ENCODE data around the gene PPIA. TPM values are rescaled to one million over a fixed set of nuclear protein-coding genes. Genes with fewer than 3 reads are reported as not detected.
A peak's percentile ranks its signal among the peaks of the same experiment; 100 is the strongest.

PPIA gene
- total and polyA plus RNA-seq, 4 donors: 1,416 to 5,113 (median 2,465) TPM

DNA sequence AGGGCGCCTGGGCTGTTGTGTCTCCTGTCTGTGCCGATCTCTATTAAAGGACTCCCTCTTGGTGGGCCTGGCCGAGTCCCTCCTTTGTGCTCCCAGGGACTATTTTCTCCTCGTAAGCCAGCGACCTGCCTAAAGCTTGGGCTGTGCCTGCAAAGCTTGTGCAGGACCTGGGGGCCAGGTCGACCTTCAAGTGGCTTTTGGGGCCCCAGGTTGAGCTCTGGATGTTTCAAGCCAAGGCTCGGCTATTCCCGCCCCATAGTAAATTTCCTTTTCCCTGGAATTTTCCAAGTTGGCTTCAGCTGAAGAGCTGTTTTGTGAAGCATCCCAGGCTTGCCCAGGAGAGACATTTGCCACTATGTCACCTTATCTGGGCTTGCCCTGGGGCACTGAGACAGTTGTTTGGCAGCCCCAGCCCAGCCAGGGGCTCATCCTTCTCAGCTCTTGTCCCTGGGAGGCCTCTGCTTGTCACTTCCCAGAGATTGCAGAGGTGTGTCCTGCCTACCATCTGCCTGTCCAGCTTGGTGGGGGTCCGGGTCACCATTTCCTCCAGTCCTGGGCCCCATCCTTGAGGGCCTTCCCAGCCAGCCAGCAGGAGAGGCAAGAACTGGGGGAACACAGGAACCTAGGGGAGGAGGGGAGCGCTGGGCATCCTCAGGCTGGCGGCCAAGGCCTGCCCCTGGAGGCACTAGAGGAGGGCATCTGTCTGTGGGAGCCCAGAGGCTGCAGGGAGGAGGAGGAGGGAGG lies 27.7 kb upstream of the PPIA start:
- H3K4me1 ChIP-seq (ENCODE audit: control insufficient read depth in 5 of 5, insufficient read depth in 5 of 5, low read length in 5 of 5): peaks cover 4 to 36% (median 16%) of the 10 kb centered on the region in 5 donors
- no peaks in the 10 kb centered on the region for H3K9me3 ChIP-seq (ENCODE audit: control insufficient read depth in 4 of 4, insufficient read depth in 3 of 4, low read length in 3 of 4)
- WGBS, 2 donors: 59 to 62% methylated on average over 11 of the region's 11 CpGs
- H3K27ac ChIP-seq (ENCODE audit: low read depth in 1 of 2, low read length in 1 of 2): peak overlapping the region in 1 of 2 donors; percentile 63
- ATAC-seq (ENCODE audit: insufficient read depth, low FRiP score) (no peak), DNase-seq (peak; percentile 42 to 74 (median 67))
- H3K36me3 ChIP-seq (ENCODE audit: control insufficient read depth in 4 of 4, insufficient read depth in 4 of 4, low read length in 4 of 4): peaks cover 11 to 47% (median 14%) of the 10 kb centered on the region in 4 donors
- TF ChIP-seq, protein P1, sequence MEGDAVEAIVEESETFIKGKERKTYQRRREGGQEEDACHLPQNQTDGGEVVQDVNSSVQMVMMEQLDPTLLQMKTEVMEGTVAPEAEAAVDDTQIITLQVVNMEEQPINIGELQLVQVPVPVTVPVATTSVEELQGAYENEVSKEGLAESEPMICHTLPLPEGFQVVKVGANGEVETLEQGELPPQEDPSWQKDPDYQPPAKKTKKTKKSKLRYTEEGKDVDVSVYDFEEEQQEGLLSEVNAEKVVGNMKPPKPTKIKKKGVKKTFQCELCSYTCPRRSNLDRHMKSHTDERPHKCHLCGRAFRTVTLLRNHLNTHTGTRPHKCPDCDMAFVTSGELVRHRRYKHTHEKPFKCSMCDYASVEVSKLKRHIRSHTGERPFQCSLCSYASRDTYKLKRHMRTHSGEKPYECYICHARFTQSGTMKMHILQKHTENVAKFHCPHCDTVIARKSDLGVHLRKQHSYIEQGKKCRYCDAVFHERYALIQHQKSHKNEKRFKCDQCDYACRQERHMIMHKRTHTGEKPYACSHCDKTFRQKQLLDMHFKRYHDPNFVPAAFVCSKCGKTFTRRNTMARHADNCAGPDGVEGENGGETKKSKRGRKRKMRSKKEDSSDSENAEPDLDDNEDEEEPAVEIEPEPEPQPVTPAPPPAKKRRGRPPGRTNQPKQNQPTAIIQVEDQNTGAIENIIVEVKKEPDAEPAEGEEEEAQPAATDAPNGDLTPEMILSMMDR (IDR thresholded peaks at IDR 0.05; ENCODE audit: control extremely low read depth, extremely low read depth): no peak
- no peaks in the 10 kb centered on the region for H3K27me3 ChIP-seq (ENCODE audit: control insufficient read depth in 3 of 3, insufficient read depth in 3 of 3, low read length in 2 of 3)
- H3K9ac ChIP-seq (ENCODE audit: insufficient read depth in 1 of 2, low read length in 2 of 2): peak overlapping the region in 1 of 2 donors; percentile 33
- H3K4me3 ChIP-seq: no peak overlapping the region

DNA sequence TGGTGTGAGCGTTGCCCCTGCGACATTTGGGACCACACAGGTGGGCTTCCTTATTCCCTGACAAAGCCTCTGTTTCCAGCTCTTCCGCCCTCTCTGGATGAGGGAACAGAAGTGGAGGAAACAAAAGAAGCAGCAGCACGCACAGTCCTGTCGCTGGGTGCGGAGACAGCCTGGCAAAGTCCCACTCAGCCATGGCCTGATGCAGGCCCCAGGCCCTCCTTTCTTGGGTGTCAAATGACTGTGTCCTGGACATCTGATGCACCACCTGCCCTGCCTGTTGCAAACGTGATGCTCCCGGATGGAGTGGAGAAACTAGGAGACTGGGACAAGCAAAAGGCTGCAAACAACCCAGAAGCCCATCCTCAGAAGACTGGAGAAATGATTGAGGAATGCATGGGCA lies 27.1 kb upstream of the PPIA start:
- no peak for DNase-seq
- TF ChIP-seq, protein P1 (IDR thresholded peaks at IDR 0.05; ENCODE audit: control extremely low read depth, extremely low read depth): no peak
- peak overlapping the region in 1 of 2 donors; percentile 63 for H3K27ac ChIP-seq (ENCODE audit: low read depth in 1 of 2, low read length in 1 of 2)
- H3K36me3 ChIP-seq (ENCODE audit: control insufficient read depth in 4 of 4, insufficient read depth in 4 of 4, low read length in 4 of 4): peaks cover 7 to 41% (median 11%) of the 10 kb centered on the region in 4 donors
- peaks cover 4 to 36% (median 16%) of the 10 kb centered on the region in 5 donors for H3K4me1 ChIP-seq (ENCODE audit: control insufficient read depth in 5 of 5, insufficient read depth in 5 of 5, low read length in 5 of 5)
- ATAC-seq (ENCODE audit: insufficient read depth, low FRiP score): peak; percentile 5
- no peak overlapping the region for H3K9ac ChIP-seq (ENCODE audit: insufficient read depth in 1 of 2, low read length in 2 of 2)
- no peaks in the 10 kb centered on the region for H3K27me3 ChIP-seq (ENCODE audit: control insufficient read depth in 3 of 3, insufficient read depth in 3 of 3, low read length in 2 of 3)
- WGBS, 2 donors: 74 to 80% methylated on average over 8 of the region's 8 CpGs
- H3K9me3 ChIP-seq (ENCODE audit: control insufficient read depth in 4 of 4, insufficient read depth in 3 of 4, low read length in 3 of 4): no peaks in the 10 kb centered on the region
- H3K4me3 ChIP-seq: no peak overlapping the region

DNA sequence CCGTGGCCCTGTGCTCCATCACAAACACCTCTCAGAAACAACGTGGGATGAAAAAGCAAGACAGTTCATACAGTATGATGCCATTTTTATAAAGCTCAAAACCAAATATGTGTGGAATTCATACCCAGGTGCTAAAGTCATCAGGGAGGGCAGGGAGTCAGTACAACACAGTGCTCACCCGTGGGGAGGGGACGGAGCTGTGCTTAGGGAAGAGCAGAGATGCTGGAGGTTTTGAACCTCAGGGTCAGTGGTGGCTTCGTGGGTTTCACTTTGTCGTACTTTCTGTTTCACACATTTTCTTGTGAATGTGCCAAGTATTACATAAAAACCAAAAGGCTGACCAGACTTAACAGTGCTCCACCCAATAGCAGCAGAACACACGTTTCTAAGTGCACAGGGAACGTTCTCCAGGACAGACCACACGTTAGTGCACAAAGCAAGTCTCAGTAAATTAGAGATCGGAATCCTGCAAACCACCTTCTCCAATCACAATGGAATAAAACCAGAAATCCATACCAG lies 26.6 kb upstream of the PPIA start:
- ATAC-seq (ENCODE audit: insufficient read depth, low FRiP score) (peak; percentile 31), DNase-seq (peak in 2 of 3 donors; percentile 63 to 64)
- H3K9ac ChIP-seq (ENCODE audit: insufficient read depth in 1 of 2, low read length in 2 of 2): no peak overlapping the region
- WGBS, 2 donors: 13 to 27% methylated on average over 10 of the region's 10 CpGs
- TF ChIP-seq, protein P1 (IDR thresholded peaks at IDR 0.05; ENCODE audit: control extremely low read depth, extremely low read depth): no peak
- no peaks in the 10 kb centered on the region for H3K27me3 ChIP-seq (ENCODE audit: control insufficient read depth in 3 of 3, insufficient read depth in 3 of 3, low read length in 2 of 3)
- peak overlapping the region in 1 of 2 donors; percentile 13 for H3K27ac ChIP-seq (ENCODE audit: low read depth in 1 of 2, low read length in 1 of 2)
- no peak overlapping the region for H3K4me3 ChIP-seq
- H3K4me1 ChIP-seq (ENCODE audit: control insufficient read depth in 5 of 5, insufficient read depth in 5 of 5, low read length in 5 of 5): peaks cover 4 to 36% (median 16%) of the 10 kb centered on the region in 5 donors
- peaks cover 4 to 37% (median 7%) of the 10 kb centered on the region in 4 donors for H3K36me3 ChIP-seq (ENCODE audit: control insufficient read depth in 4 of 4, insufficient read depth in 4 of 4, low read length in 4 of 4)
- H3K9me3 ChIP-seq (ENCODE audit: control insufficient read depth in 4 of 4, insufficient read depth in 3 of 4, low read length in 3 of 4): no peaks in the 10 kb centered on the region

Measured in lung (tissue), 12 donors.